GM18520 (cell line): ENCODE measurements around the gene NPC1L1.
"Not testable (repeated sequence)": the region's sequence is repeated elsewhere in the genome, so short reads cannot be mapped to it uniquely, and the experiment has no call there.

Experiments
- ATAC-seq: cut with Tn5 transposase; IDR thresholded peaks from one replicate; pipeline ENCODE4 v1.9.1; 2021; ENCODE audit not compliant: unreplicated experiment

Gene NPC1L1

GRCh38 chr7:44565795-44566559 lies 24.8 kb upstream of the NPC1L1 start:
- no peak for ATAC-seq

DNA sequence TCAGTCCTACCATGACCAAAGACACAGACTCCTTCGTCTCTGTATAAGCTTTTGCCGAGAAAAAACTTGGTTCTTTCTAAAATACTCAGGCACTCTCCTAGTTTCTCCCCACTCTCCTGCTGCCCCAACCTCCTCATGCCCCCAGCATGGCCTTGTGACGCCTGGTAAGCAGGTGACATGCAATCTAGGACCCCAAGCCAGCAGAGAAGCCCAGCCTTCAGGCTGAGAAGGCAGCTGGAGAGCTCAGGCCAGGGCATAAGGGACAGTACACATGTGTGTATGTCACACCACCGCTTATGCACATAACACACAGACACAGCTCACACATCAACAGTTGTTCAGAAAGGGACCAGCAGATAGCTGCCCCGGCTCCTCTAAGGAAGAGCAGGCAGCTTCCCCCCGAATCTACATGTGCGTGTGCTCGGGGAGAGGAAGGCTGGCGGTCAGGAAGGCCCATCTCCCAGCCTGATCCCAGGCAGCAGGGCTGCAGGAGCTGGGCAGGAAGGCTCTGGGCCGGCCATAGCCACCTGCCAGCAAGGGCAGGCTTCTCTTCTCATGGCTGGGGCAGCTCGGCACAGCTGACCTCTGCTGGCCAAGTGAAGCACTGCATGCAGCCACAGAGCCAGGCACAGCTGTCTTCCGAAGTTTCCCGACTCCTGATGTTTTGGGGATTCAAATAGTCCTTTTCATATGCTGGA lies 24.1 kb upstream of the NPC1L1 start:
- ATAC-seq = no peak

DNA sequence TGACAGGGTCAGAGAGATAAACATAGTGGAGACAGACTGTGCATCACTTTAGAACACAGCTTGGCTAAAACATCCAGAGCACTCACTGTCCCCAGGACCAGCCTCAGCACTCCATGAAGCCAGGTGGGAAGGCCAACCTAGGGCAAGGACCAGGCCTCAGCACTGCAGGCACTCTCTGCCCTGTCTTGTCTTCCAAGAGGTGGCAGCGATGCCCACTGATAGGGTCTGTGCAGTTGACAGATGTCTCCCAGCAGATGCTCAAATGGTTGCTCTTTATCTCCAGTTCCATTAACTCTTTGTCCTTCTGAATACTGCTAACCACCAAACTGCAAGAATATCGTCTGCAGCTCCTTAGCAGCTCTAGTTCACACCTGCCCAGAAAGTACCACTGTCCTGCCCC lies 23.5 kb upstream of the NPC1L1 start:
- ATAC-seq = no peak

GRCh38 chr7:44563171-44563679 lies 22.1 kb upstream of the NPC1L1 start:
- no peak for ATAC-seq

DNA sequence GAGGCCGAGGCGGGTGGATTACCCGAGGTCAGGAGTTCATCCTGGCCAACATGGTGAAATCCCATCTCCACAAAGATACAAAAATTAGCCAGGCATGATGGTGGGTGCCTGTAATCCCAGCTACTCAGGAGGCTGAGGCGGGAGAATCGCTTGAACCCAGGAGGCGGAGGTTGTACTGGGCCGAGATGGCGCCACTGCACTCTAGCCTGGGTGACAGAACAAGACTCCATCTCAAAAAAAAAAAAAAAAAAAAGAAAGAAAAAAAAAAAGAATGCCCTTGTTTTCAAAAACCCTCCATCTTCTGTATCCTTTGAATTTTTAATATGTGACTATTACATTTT lies 21.5 kb upstream of the NPC1L1 start:
- ATAC-seq = not testable (repeated sequence)

GRCh38 chr7:44561962-44562621 lies 21.0 kb upstream of the NPC1L1 start:
- ATAC-seq = no peak

GRCh38 chr7:44561481-44561880 lies 20.4 kb upstream of the NPC1L1 start:
- ATAC-seq = no peak

DNA sequence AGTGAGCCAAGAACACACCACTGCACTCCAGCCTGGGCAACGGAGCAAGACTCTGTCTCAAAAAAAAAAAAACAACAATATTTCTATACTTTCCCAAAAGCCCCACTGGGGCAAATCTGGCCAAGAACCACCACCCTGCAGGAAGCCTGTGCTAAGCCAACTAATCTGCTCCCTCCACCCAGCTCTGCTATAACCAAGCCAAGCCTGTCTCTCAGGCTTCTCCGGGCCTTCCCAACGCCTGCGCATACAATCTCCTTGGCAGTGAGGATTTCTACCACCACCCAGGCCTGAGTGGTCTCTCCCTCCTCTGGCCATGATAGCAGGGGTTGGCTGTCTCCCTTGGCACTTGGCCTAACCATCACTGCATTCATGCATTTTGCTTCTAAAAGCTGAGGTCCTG lies 18.4 kb upstream of the NPC1L1 start:
- no peak for ATAC-seq

- no peak for ATAC-seq
These were observed 16.4 kb upstream of the NPC1L1 start for GRCh38 chr7:44557485-44557884.

DNA sequence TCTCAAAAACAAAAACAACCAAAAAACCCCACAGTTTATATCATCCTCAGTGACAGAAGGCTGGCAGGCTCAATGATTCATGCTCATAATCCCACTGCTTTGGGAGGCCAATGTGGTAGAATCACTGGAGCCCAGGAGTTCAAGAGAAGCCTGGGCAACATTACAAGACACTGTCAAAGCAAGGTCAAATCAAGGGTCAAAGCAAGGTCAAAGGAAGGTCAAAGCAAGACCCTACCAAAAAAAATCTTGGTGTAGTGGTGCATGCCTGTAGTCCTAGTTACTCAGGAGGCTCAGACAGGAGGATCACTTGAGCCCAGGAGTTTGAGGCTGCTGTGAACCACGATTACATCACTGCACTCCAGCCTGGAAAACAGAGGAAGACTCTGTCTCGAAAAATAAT lies 14.2 kb upstream of the NPC1L1 start:
- ATAC-seq = no peak

GRCh38 chr7:44552473-44553005 lies 11.4 kb upstream of the NPC1L1 start:
- not testable (repeated sequence) for ATAC-seq

- no peak for ATAC-seq
These were observed 8.3 kb upstream of the NPC1L1 start for GRCh38 chr7:44549457-44549856.

DNA sequence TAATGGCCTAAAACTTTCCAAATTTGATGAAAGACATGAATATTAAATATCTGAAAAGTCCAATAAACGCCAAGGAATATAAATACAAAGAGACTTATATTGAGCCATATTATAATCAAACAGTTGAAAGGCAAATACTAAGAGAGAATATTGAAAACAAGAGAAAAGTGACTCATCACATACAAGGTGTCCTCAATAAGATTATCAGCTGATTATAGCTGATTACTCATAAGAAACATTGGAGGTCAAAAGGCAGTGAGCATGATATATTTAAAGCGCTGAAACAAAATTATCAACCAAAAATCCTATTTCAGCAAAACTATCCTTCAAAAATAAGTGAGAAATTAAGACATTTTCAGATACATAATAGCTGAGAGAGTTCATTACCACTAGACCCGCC lies 7.8 kb upstream of the NPC1L1 start:
- ATAC-seq = no peak

DNA sequence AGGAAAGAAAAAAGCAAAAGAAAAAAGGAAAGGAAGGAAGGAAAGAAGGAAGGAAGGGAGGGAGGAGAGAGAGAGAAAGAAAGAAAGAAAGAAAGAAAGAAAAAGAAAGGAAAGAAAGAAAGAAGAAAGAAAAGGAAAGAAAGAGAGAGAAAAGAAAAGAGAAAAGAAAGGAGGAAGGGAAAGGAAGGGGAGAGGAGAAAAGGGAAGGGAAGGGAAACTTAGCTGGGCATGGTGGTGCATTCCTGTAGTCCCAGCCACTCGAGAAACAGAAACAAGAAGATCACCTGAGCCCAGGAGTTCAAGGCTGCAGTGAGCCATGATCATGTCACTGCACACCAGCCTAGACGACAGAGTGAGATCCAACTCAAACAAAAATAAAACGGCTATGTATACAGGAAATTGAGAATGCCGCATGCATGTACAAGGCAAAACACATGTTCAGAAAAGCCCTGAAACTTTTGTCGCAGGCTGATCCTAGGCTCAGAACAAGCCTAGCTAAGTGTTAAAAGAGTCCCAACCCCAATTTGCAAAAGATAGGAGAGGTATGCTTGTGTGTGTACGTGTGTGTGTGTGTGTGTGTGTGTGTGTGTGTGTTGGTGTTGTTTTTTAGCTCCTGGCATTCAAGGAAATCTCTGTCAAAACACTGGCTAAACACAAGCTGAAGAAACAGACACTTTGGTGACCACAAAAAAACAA lies 6.6 kb upstream of the NPC1L1 start:
- ATAC-seq = no peak

- no peak for ATAC-seq
These were observed 913 bp upstream of the NPC1L1 start for GRCh38 chr7:44541876-44542610.

DNA sequence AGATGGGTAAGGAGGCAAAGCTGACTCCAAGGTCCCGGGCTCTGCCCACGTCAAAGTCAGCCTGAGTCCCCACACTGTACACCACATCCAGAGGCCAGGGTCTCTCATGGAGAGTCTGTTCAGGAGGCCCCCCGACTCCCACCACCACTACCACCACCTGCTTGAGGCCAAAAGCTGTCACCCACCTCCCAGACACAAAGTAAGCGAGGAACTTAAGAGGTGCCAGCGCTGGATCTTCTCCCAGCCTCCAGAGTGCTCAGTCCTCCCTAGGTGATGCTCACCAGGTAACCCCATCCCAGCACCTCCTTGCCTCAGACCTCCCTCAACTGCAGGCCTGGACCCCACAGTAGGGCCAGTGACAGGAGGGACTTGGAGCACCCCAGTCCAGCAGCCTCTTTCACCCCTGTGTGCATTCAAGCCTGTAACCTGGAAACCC lies 520 bp downstream of the NPC1L1 start:
- ATAC-seq = no peak

GRCh38 chr7:44539669-44540506 lies 1.2 kb downstream of the NPC1L1 start:
- ATAC-seq = no peak

DNA sequence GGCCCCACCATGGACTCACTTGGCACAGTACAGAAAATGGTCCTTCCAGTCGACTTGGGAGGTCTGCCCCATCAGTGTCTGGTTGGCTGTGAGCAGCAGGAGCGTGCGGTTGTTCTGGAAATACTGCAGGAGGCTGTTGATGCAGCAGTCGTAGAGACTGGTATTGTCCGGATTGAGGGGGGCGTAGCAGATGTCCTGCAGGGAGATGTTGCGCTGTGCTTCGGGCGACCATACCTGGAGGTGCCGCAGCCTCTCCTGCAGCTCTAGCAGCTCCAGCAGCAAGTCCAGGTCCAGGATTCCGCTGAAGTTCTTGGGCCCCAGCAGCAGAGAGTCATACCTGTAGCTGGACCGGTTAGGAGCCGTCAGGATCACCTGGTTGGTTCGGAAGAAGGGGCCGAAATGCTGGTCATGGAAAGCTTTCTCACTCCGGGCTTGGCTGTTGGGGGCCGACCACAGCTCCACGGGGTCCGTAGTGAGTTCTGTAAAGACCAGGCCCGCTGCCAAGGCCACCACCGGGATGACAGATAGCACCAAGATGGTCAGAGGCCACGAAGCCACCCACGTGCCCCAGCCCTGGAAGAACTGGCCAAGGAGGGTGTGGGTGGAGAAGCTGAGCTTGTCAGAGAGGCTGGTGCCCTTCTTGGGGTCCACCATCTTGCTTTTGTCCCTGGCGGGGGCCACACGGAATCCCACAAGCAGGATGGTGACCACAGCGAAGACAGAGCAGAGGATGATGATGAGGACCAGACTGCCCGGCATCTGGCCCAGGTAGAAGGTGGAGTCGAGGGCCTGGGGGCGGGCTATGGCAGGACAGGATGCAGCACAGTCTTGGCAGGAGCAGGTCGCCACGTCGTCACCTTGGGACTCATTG lies 2.1 kb downstream of the NPC1L1 start:
- no peak for ATAC-seq
